Stimulated activated naive B cell treated with anti-CD40 and anti-IgM and Interleukin-4, amounts not matched to agents 10 μg/mL and 1 μg/mL and 100 μg/mL, for 72 hours (primary cell): Measurements from ENCODE around the gene JUN.

Experiments used
- ATAC-seq, 2 donors: fragments of 150-1000 bp; cut with Tn5 transposase; replicated peaks; 2 replicates each; pipeline ENCODE4 v1.10.0; 2021; ENCODE audit warnings: moderate library complexity in 1 of 2
- DNase-seq: peaks from one replicate; pipeline ENCODE4 v3.0.0; 2021
- H3K27ac Mint-ChIP-seq: one replicate; pipeline ENCODE4 v1.8.0; 2022; ENCODE audit warnings: mild to moderate bottlenecking, mixed read lengths
- H3K27me3 Mint-ChIP-seq, 2 donors: one replicate each; pipeline ENCODE4 v1.8.0; 2022; ENCODE audit warnings: mixed read lengths in 2 of 2
- H3K36me3 Mint-ChIP-seq, 2 donors: one replicate each; pipeline ENCODE4 v1.8.0; 2022; ENCODE audit warnings: mixed read lengths in 2 of 2, mild to moderate bottlenecking in 1 of 2
- H3K4me1 Mint-ChIP-seq, 2 donors: one replicate each; pipeline ENCODE4 v1.8.0; 2022; ENCODE audit warnings: mixed read lengths in 2 of 2, mild to moderate bottlenecking in 1 of 2
- H3K4me3 Mint-ChIP-seq, 2 donors: one replicate each; pipeline ENCODE4 v1.8.0; 2022; ENCODE audit warnings: mild to moderate bottlenecking in 2 of 2, mixed read lengths in 2 of 2, moderate library complexity in 1 of 2
- H3K9me3 Mint-ChIP-seq, 2 donors: one replicate each; pipeline ENCODE4 v1.8.0; 2022; ENCODE audit warnings: mixed read lengths in 2 of 2, mild to moderate bottlenecking in 1 of 2

JUN gene

GRCh38 chr1:58746757-58747156 lies 37.1 kb downstream of the JUN start:
- no peak for DNase-seq
- H3K36me3 Mint-ChIP-seq = no peaks in the 10 kb centered on the region

GRCh38 chr1:58746182-58746581 lies 37.7 kb downstream of the JUN start:
- H3K27ac Mint-ChIP-seq = no peak overlapping the region
- ATAC-seq = no peak
- H3K27me3 Mint-ChIP-seq = peaks cover 11 to 12% of the 10 kb centered on the region in 2 donors
- H3K4me1 Mint-ChIP-seq = no peaks in the 10 kb centered on the region
- H3K36me3 Mint-ChIP-seq = no peaks in the 10 kb centered on the region
- H3K9me3 Mint-ChIP-seq = no peaks in the 10 kb centered on the region
- DNase-seq = no peak
- no peak overlapping the region for H3K4me3 Mint-ChIP-seq

More at GRCh38 chr1:58746757-58747156, 37.1 kb downstream of the JUN start:
- no peak overlapping the region for H3K4me3 Mint-ChIP-seq
- H3K27ac Mint-ChIP-seq = no peak overlapping the region
- no peaks in the 10 kb centered on the region for H3K9me3 Mint-ChIP-seq
- H3K27me3 Mint-ChIP-seq = peaks cover 11 to 12% of the 10 kb centered on the region in 2 donors
- H3K4me1 Mint-ChIP-seq = no peaks in the 10 kb centered on the region
- ATAC-seq = no peak

GRCh38 chr1:58745666-58746065 lies 38.2 kb downstream of the JUN start:
- Mint-ChIP-seq H3K27ac (no peak overlapping the region), H3K36me3 (no peaks in the 10 kb centered on the region), H3K4me3 (no peak overlapping the region), H3K9me3 (no peaks in the 10 kb centered on the region), H3K4me1 (no peaks in the 10 kb centered on the region), H3K27me3 (peaks cover 11 to 12% of the 10 kb centered on the region in 2 donors)
- ATAC-seq = no peak
- DNase-seq = no peak

GRCh38 chr1:58745117-58745516 lies 38.7 kb downstream of the JUN start:
- no peaks in the 10 kb centered on the region for H3K4me1 Mint-ChIP-seq
- no peak overlapping the region for H3K4me3 Mint-ChIP-seq
- ATAC-seq (no peak), DNase-seq (no peak)
- H3K9me3 Mint-ChIP-seq = no peaks in the 10 kb centered on the region
- H3K36me3 Mint-ChIP-seq = no peaks in the 10 kb centered on the region
- peaks cover 11 to 12% of the 10 kb centered on the region in 2 donors for H3K27me3 Mint-ChIP-seq
- H3K27ac Mint-ChIP-seq = no peak overlapping the region

GRCh38 chr1:58741678-58742553 lies 41.9 kb downstream of the JUN start:
- Mint-ChIP-seq H3K36me3 (no peaks in the 10 kb centered on the region), H3K4me3 (no peak overlapping the region), H3K4me1 (no peaks in the 10 kb centered on the region), H3K27ac (no peak overlapping the region), H3K27me3 (peaks cover 11% of the 10 kb centered on the region in 2 donors), H3K9me3 (no peaks in the 10 kb centered on the region)
- ATAC-seq (no peak), DNase-seq (no peak)

- ATAC-seq (peak; percentile 38 to 59), DNase-seq (no peak)
- no peaks in the 10 kb centered on the region for H3K36me3 Mint-ChIP-seq
- H3K4me3 Mint-ChIP-seq = no peak overlapping the region
- no peak overlapping the region for H3K27ac Mint-ChIP-seq
- H3K27me3 Mint-ChIP-seq = peaks cover 0 to 4% of the 10 kb centered on the region in 2 donors
- H3K4me1 Mint-ChIP-seq = no peaks in the 10 kb centered on the region
- no peaks in the 10 kb centered on the region for H3K9me3 Mint-ChIP-seq
These were observed 43.9 kb downstream of the JUN start for GRCh38 chr1:58739856-58740466.

GRCh38 chr1:58738876-58739275 lies 45.0 kb downstream of the JUN start:
- Mint-ChIP-seq H3K27me3 (peaks cover 0 to 2% of the 10 kb centered on the region in 2 donors), H3K4me1 (no peaks in the 10 kb centered on the region), H3K4me3 (no peak overlapping the region)

GRCh38 chr1:58735586-58735985 lies 48.3 kb downstream of the JUN start:
- no peaks in the 10 kb centered on the region for H3K4me1 Mint-ChIP-seq
- ATAC-seq = no peak
- H3K27me3 Mint-ChIP-seq = no peaks in the 10 kb centered on the region
- no peaks in the 10 kb centered on the region for H3K9me3 Mint-ChIP-seq
- H3K36me3 Mint-ChIP-seq = no peaks in the 10 kb centered on the region
- DNase-seq = no peak
- H3K4me3 Mint-ChIP-seq = no peak overlapping the region
- H3K27ac Mint-ChIP-seq = no peak overlapping the region

More at GRCh38 chr1:58738876-58739275, 45.0 kb downstream of the JUN start:
- Mint-ChIP-seq H3K27ac (no peak overlapping the region), H3K9me3 (no peaks in the 10 kb centered on the region), H3K36me3 (no peaks in the 10 kb centered on the region)
- DNase-seq (no peak), ATAC-seq (no peak)

- H3K4me3 Mint-ChIP-seq = no peak overlapping the region
- no peak for DNase-seq
- ATAC-seq = no peak
- no peaks in the 10 kb centered on the region for H3K9me3 Mint-ChIP-seq
- no peak overlapping the region for H3K27ac Mint-ChIP-seq
- H3K36me3 Mint-ChIP-seq = no peaks in the 10 kb centered on the region
- no peaks in the 10 kb centered on the region for H3K4me1 Mint-ChIP-seq
- H3K27me3 Mint-ChIP-seq = no peaks in the 10 kb centered on the region
These were observed 49.2 kb downstream of the JUN start for GRCh38 chr1:58734630-58735029.

- no peak overlapping the region for H3K4me3 Mint-ChIP-seq
- DNase-seq = no peak
- no peaks in the 10 kb centered on the region for H3K9me3 Mint-ChIP-seq
- H3K27ac Mint-ChIP-seq = no peak overlapping the region
- H3K27me3 Mint-ChIP-seq = no peaks in the 10 kb centered on the region
- H3K36me3 Mint-ChIP-seq = no peaks in the 10 kb centered on the region
- no peak for ATAC-seq
- H3K4me1 Mint-ChIP-seq = no peaks in the 10 kb centered on the region
These were observed 51.6 kb downstream of the JUN start for GRCh38 chr1:58732087-58732775.
